GM12875 (cell line): ENCODE data around the gene LZTS2.

ENCODE experiments used
- H3K4me3 ChIP-seq: one replicate; pipeline ENCODE4 v1.5.1; 2011; ENCODE audit warnings: low read depth, low read length, control low read depth
- CTCF ChIP-seq: IDR thresholded peaks from 2 replicates; pipeline ENCODE4 v1.5.1; 2011; ENCODE audit warnings: low read depth, mild to moderate bottlenecking, control low read depth, inconsistent platforms, low read length, moderate library complexity, borderline replicate concordance; ENCODE audit not compliant: insufficient read depth

Gene LZTS2

GRCh38 chr10:101043363-101043707 is 43.7 kb downstream of the LZTS2 start:
- no peak for TF ChIP-seq CTCF
- peak overlapping the region; percentile 58 for H3K4me3 ChIP-seq

GRCh38 chr10:101044117-101044516 is 44.5 kb downstream of the LZTS2 start:
- no peak for TF ChIP-seq CTCF
- no peak overlapping the region for H3K4me3 ChIP-seq

- H3K4me3 ChIP-seq: no peak overlapping the region
- no peak for TF ChIP-seq CTCF
Observed at GRCh38 chr10:101046332-101047238, 47.0 kb downstream of the LZTS2 start.

- no peak overlapping the region for H3K4me3 ChIP-seq
- no peak for TF ChIP-seq CTCF
Observed at GRCh38 chr10:101047268-101047667, 47.7 kb downstream of the LZTS2 start.

GRCh38 chr10:101047961-101048892 is 48.6 kb downstream of the LZTS2 start:
- no peak for TF ChIP-seq CTCF
- no peak overlapping the region for H3K4me3 ChIP-seq

- peak; percentile 95 for TF ChIP-seq CTCF
- peak overlapping the region; percentile 1 for H3K4me3 ChIP-seq
Observed at GRCh38 chr10:101050208-101051069, 50.8 kb downstream of the LZTS2 start.
